Hypothalamus (tissue), 51 donors: ENCODE results near the gene VILL.

Source experiments
- DNase-seq, 51 donors: peaks; one replicate each; lab custom pipeline; 2025; lab: John Stamatoyannopoulos, UW

Gene VILL

DNA sequence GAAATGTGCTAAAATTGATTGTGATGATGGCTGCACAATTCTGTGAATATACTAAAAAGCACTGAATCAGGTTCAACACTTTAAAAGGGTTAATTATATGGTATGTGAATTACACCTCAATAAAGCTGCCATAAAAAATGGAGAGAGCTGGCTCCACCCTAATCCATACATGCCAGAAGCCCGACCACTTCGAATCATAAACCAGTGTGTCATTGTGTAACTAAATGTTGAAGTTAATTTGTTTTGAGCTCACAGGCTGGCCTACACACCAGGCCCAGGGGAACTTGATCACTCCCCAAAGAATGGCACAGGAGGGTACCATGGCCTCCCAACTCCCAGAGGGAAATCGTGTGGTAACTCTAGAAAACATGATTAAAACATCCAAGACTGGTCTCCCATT, 24.9 kb downstream of the VILL start:
- DNase-seq: no peak

- no peak for DNase-seq
Observed at GRCh38 chr3:38015984-38016383, 25.4 kb downstream of the VILL start.

GRCh38 chr3:38016410-38016809, 25.8 kb downstream of the VILL start:
- DNase-seq: no peak

DNA sequence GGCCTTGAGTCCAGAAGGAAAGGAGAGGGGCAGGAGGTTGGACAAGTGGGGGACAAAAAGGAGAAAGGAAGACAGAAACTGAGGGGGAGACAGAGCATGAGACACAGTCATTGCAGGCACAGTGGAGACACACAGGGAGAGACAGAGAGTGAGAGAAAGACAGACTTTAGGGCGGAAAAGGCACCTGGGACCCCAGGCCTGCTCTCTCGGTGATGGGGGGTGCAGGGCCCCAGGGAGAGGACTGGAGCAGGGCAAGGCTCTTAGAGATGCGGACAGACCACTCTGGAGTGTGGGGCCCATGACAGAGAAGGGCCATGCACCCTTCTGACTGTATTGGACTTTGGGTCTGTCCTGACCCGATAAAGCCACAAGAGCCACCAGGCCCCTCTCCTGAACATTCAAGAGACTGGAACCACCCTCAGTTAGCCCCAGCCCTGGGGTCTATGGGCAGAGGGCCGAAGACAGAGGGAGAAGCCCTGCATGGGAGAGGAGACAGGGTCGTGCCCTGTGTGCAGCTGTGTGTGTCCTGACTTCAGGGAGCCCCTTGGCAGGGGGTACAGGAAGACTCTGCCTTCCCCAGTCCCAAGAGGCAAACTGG, 26.4 kb downstream of the VILL start:
- no peak for DNase-seq

DNA sequence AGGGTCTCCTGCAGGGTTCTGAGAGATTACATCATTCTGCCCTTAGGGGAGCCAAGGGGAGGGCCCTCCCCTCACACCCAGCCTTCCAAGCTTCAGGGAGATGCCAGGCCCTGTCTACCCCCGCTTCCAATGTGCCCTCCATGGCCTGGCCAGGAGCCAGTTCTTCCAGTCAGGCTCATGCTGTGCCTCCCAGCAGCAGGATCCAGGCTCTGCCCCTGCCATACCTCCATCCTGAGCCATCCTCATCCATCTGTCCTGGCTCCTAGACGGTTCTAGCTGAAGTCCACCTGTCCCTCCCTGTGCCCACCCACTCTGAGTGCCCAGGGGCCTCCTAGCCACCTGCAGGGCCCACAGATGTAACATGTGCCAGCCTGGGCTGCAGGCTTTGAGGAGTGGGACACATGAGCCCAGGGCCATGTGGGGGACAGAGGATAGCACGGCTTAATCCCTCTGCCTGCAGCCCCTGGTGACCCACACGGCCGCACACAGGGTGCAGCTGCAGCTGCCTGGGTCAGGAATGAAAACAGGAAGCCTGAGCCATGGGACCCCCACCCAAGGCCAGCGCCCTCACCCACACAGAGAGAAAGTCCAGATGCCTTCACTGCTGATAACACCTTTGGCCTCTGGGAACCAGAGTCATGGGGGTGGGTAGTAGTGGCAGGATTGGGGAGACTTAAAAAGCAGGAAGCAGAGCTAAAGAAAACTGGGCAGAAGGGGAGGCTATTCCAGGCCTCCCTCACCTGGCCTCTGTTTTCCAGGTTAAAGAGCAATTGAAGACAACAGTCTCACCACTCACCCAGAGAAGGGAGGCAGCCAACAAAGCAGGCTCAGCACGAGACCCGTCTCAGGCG, 27.1 kb downstream of the VILL start:
- peak in 1 of 51 donors; percentile 15 for DNase-seq

- DNase-seq: no peak
Observed at GRCh38 chr3:38018296-38019266, 28.0 kb downstream of the VILL start.

GRCh38 chr3:38019658-38020341, 29.2 kb downstream of the VILL start:
- no peak for DNase-seq

DNA sequence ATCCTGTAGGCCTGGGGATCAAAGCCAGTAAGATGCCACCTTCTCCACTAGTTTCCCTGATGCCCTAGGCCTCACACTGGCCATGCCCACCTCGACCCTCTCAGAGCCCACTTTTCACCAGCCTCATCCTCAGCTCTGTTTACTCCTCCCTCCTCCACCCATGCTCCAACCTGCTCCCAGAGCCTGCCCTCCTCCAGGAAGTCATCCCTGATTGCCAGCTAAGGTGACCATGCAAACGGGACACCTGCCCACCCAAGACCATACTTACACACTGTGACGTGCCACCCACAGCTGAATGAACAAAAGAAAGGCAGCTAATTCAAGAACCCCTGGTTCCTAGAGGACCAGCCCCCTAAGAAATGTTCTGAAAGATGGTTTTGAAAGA, 29.7 kb downstream of the VILL start:
- no peak for DNase-seq

GRCh38 chr3:38021196-38021595, 30.6 kb downstream of the VILL start:
- DNase-seq: no peak

- no peak for DNase-seq
Observed at GRCh38 chr3:38022301-38022700, 31.7 kb downstream of the VILL start.

DNA sequence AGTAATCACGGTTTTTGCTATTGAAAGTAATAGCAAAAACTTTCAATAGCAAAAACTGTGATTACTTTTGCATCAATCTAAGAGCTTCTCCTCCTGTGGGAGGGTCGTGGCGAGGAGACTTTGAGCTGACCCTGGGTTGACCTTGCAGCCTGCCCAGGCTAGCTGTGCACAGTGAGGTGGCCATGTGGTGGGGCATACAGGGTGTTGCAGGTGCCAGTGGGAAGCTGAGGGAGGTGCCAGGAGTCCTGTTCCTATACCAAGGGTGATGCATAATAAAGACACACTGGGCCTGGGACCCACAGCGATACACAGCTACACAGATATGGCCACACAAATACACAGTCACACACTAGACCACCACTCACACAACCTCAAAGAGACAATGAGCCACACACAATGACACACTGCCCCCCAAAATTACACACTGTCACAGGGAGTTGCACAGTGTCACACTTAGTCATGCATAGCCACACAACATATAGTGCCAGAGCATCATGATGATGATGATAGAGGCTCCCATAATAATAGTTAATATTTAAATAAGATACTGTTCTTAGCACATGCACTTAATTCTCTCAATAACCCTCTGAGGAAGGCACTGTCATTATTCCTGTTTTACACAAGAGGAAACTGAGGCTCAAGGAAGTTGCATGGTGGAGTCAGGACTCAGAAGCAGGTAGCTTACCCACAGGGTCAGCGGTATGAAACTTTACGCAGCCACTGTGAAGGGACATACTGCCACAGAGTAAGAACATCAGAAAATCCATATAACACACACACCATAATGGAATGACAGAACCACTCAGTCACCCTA, 32.5 kb downstream of the VILL start:
- no peak for DNase-seq

- DNase-seq: no peak
Observed at GRCh38 chr3:38026856-38027255, 36.3 kb downstream of the VILL start.

DNA sequence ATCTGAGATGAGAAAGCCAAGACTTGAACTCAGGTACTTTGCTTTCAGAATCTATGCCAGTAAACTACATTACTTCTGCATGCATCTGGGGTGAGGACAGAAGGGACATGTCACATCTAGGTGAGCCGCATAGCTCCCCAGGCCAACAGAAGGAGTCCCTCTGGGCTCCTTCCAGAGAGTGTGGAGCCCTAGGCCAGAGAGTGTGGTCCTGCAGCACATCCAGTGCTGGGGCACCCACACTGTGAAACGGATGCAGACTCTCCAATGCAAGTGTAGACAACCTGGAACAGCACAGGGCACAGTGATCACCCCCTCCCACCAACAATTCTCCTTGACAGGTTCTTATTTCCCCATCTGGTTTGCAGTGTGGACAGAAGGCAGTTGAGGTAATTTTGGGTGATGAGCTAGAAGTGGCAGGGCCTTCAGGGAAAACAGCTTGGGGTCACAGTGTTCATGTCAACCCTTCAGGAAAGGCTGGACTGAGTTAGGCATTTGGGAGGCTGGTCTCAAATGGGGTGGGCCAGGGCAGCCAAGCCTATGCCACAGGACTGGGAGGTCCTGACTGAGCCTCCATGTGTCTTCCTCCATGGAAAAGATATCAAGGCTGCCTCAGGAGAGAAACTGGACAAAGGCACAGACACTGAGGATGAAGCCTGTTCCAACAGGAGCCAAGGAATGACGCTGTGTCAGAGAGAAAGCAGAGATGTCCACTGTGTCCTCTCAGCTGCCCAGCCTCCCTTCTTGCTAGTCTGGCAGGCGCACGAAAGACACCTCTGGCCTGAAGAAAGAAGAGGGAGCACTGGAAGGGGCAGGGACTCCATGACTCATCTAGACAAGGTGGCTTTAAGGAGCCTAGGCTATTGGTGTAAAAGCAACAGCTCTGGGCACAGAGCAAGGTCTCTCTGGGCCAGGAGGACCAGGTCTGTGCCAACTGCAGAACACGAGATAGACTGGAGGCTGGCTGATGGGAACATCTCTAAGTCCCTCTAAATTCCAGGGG, 37.2 kb downstream of the VILL start:
- peak in 2 of 51 donors; percentile 22 to 57 for DNase-seq

DNA sequence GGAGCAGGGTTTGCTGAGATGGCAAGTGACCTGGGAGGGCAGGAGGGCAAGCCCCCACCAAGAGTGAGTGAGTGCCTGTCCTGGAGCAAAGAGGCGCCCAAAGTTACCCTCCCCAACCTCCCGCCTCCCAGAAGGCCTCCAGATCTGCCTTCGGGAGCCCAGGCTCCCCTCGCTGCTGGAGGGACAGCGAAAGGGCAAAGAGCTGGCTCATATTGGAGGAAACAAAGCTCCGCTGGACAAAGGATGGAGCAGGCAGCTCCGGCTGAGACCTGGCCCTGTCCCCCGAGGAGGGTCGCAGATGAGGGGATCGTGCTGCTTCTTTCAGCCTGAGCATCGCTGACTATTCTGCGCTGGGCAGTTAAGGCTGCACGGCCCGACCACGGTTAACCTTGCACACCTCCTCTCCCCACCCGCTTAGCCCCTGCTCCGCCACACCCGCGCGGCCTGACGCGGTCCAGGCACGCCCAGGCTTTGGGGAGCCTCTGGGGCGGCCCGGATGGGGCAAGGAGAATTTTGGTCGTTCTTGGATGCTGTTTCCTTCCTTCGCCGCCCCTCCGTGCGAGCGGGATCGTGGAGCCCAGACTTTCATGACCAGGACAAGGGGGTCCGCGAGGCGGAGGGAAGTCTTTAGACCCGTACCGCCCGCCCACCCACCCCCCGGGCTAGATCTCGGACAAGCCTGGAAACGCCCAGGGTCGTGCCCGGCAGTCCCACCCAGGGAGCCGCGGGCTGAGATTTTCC, 38.2 kb downstream of the VILL start:
- DNase-seq: no peak

DNA sequence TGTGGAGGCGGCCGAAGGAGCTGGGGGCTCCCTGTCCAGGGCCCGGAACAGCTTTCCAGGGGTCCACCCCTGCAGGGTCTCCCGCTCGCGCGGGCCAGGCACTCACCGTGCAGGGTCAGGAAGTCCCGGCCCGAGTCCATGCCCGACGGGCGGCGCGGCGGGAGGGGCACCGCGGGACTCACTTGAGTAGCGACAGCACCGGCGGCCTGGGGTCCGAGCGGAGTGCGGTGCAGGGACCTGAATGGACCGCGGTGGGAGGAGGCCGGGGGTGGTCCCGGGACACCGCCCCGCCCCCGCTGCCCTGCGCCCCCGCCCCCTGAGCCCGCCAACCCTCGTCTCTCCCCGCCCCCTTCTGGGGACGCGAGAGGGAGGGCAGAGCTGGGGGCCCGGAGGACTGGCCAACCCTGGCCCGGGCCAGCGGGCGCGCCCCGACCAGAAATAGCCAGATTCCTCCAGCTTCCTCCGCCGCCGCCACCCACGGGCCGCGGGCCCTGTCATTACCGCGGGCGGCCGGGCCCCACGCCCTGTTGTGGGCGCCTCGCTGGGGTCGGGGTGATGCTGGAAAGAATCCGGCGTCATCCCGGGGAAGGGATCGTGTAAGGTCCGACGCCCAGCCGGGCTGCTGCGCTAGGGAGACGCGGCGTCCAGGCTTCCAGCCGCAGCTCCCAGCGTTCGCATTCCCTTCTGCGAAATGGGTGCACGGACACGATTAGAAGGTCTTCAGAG, 39.0 kb downstream of the VILL start, which contains the start of gene PLCD1:
TSS of gene PLCD1 (minus strand) at position 243 of the 726 bp plus-strand sequence. CDS start at position 140, 103 bp downstream.
- DNase-seq: peak in 39 of 51 donors; percentile 15 to 84 (median 67)

- no peak for DNase-seq
Observed at GRCh38 chr3:38030126-38031021, 39.8 kb downstream of the VILL start.
